Middle frontal gyrus (tissue), 1 donor: ENCODE results near the gene GATA5.

Source experiments
- DNase-seq: peaks from one replicate; pipeline ENCODE4 v3.0.0-alpha.2; 2015; ENCODE audit warnings: low spot score; ENCODE audit errors: extremely low spot score

Gene GATA5

GRCh38 chr20:62418709-62419487, 56.9 kb downstream of the GATA5 start:
- DNase-seq, result no peak

DNA sequence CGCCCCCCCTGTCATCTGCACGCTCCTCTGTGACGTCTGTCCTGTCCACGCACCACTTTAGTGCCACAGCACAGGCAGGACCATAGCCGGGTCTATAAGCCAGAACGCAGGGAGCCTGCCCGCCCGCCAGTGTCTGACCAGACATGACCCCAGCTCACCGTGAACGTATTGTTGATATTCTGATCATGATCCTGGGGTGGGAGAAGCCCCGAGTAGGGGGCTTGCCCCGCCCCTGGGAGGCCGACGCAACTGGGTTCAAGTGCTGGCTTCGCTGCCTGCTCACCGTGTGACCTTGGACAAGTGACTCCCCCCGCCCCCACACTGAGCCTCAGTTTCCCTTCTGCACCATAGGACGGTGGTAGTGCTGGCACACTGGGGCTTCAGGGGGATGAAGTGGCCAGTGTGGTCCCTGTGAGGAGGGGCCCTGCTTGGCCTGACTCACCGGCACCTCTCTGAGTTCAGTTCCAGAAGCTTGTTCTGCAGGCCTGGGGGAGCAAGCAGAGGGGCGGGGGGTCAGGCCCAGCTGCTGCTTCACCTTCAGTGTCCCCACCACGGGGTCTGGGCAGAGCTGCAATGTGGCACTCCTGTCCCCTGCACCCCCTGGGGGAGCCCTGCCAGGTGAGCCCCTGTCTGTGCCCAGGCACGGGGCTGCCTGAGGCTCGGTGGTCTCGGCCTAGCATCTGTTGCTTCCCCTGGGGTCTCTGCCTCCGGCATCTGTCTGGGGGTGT, 57.6 kb downstream of the GATA5 start:
- DNase-seq, result no peak

DNA sequence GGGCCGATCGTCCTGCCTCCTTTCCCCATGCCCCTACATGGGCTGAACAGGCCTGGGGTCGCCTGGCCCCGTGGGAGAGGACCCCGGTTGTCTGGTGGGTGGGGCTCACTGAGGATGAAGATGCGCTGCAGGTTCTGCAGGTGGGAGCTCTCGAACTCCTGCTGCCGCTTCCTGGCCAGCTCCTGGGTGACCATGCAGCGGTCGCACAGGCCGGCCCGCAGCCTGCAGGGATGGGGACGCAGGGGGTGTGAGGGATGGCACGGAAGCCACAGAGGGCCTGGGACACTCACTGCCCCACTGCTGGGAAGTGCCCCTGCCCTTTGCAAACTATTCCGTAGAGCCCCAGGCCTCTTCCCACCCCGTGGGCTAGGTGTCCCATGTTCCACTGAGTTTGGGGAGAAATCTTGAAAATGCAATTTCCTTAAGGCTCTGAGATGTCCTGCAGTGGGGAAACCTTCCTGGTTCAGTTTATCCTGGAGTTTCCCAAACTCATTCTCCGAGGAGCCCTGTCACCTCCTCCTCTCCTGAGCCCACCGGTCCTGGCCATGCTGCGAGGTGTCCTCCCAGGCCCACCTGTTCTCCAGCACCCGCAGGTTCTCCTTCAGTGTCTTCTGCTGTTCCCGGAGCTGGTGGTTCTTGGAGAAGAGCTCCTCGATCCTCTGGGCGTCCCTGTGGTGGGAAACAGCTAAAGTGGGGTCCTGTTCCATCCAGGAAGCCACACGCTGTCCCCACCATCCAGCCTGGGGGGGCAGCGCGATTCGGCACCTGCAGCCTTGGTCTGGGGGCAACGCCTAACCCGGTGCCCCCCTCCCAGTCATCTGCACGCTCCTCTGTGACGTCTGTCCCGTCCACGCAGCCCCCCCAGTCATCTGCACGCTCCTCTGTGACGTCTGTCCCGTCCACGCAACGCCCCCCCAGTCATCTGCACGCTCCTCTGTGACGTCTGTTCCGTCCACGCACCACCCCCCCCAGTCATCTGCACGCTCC, 58.9 kb downstream of the GATA5 start:
- DNase-seq, result no peak

- DNase-seq, result no peak
Observed at GRCh38 chr20:62415354-62416111, 60.3 kb downstream of the GATA5 start.

DNA sequence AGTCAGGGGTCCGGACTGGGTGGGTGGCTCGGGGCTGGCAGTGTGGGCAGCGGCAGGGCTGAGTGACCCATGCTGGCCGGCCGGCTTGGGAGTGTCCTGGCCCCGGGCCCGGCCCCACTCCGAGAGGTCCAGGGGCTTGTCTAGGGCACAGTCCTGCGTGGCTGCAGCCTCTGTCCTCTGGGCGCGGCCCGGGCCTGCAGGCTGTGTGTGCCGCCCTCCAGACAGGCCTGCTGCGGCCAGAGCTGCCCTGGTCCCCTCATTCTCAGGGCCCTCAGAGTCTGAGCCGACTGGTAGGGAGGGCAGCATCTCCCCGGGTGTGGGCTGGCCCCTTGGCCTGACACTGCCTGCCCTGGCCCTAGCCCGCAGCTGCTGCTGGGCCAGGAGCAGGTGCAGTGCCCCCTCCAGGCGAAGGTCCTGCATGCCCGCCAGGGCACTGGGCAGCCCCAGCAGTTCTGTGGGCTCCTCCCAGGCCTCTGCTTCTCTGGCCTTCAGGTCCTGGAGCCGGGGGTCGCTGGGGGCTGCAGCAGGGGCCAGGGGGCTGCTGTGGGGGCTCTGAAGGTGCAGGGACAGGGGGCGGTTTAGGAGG, 61.8 kb downstream of the GATA5 start:
- no peak for DNase-seq
